Astrocyte (in vitro differentiated cells and primary cell): Measurements from ENCODE around the gene DRC7. TPM values are rescaled to one million over a fixed set of nuclear protein-coding genes. Genes with fewer than 3 reads are reported as not detected.

Experiments used
- DNase-seq: peaks from one replicate; pipeline ENCODE4 v3.0.0-alpha.2; 2010; ENCODE audit warnings: low read depth
- FAIRE-seq: peaks from 2 replicates; lab custom pipeline; 2011; peaks lifted over from hg19 to GRCh38; lab: Jason Lieb, UNC
- H2AFZ ChIP-seq: 2 replicates; pipeline ENCODE4 v1.6.0; 2012; ENCODE audit warnings: low read depth, low read length, inconsistent platforms
- H3K27ac ChIP-seq: 2 replicates; pipeline ENCODE4 v1.5.1; 2011; ENCODE audit warnings: low read depth, low read length, inconsistent platforms
- H3K27me3 ChIP-seq: 2 replicates; pipeline ENCODE4 v1.6.0; 2011; ENCODE audit warnings: low read length, inconsistent platforms; ENCODE audit not compliant: insufficient read depth
- H3K36me3 ChIP-seq: 2 replicates; pipeline ENCODE4 v1.5.1; 2011; ENCODE audit warnings: low read length, inconsistent platforms; ENCODE audit not compliant: insufficient read depth
- H3K4me1 ChIP-seq: 2 replicates; pipeline ENCODE4 v1.5.1; 2011; ENCODE audit warnings: low read length, inconsistent platforms; ENCODE audit not compliant: insufficient read depth
- H3K4me2 ChIP-seq: 2 replicates; pipeline ENCODE4 v1.6.0; 2012; ENCODE audit warnings: low read length, inconsistent platforms
- H3K4me3 ChIP-seq: 2 replicates; pipeline ENCODE4 v1.5.1; 2011; ENCODE audit warnings: low read depth, mild to moderate bottlenecking, low read length, inconsistent platforms; ENCODE audit not compliant: insufficient read depth
- H3K79me2 ChIP-seq: 2 replicates; pipeline ENCODE4 v1.6.0; 2012; ENCODE audit warnings: mild to moderate bottlenecking, low read length, inconsistent platforms; ENCODE audit not compliant: insufficient read depth
- H3K9ac ChIP-seq: 2 replicates; pipeline ENCODE4 v1.6.0; 2012; ENCODE audit warnings: mild to moderate bottlenecking, low read length, inconsistent platforms
- H3K9me3 ChIP-seq: 2 replicates; pipeline ENCODE4 v1.5.1; 2012; ENCODE audit warnings: low read depth, mild to moderate bottlenecking, low read length, inconsistent platforms; ENCODE audit not compliant: insufficient read depth
- H4K20me1 ChIP-seq: 2 replicates; pipeline ENCODE4 v1.6.0; 2012; ENCODE audit warnings: low read length, inconsistent platforms; ENCODE audit not compliant: insufficient read depth
- H3K27ac Mint-ChIP-seq: one replicate; pipeline ENCODE4 v1.8.0; 2021; ENCODE audit warnings: mild to moderate bottlenecking, mixed read lengths; ENCODE audit not compliant: unreplicated experiment
- H3K27me3 Mint-ChIP-seq: one replicate; pipeline ENCODE4 v1.8.0; 2021; ENCODE audit warnings: low read depth, mixed read lengths; ENCODE audit not compliant: unreplicated experiment
- H3K36me3 Mint-ChIP-seq: one replicate; pipeline ENCODE4 v1.8.0; 2021; ENCODE audit warnings: low read depth, mixed read lengths; ENCODE audit not compliant: unreplicated experiment
- H3K4me1 Mint-ChIP-seq: one replicate; pipeline ENCODE4 v1.8.0; 2021; ENCODE audit warnings: low read depth, mixed read lengths; ENCODE audit not compliant: unreplicated experiment
- H3K4me3 Mint-ChIP-seq: one replicate; pipeline ENCODE4 v1.8.0; 2021; ENCODE audit warnings: mild to moderate bottlenecking, moderate library complexity, mixed read lengths; ENCODE audit not compliant: unreplicated experiment
- H3K9me3 Mint-ChIP-seq: one replicate; pipeline ENCODE4 v1.8.0; 2021; ENCODE audit warnings: mild to moderate bottlenecking, mixed read lengths; ENCODE audit not compliant: unreplicated experiment
- EZH2 ChIP-seq: IDR thresholded peaks from 2 replicates; pipeline ENCODE4 v1.6.1; 2012; ENCODE audit warnings: mild to moderate bottlenecking, low read length, inconsistent platforms; ENCODE audit not compliant: insufficient read depth
- total RNA-seq: library from RNA; stranded (reverse); gene quantifications from 2 replicates; pipeline ENCODE4 v1.2.1, GENCODE V29; 2021
- TF ChIP-seq, protein P1 (sequence below): IDR thresholded peaks from 2 replicates; pipeline ENCODE4 v1.5.1; 2011; ENCODE audit warnings: low read depth, mild to moderate bottlenecking, inconsistent platforms, low read length, moderate library complexity; ENCODE audit not compliant: insufficient read depth

Gene DRC7
- total RNA-seq, 1 donor from 2014 or later, result not detected

DNA sequence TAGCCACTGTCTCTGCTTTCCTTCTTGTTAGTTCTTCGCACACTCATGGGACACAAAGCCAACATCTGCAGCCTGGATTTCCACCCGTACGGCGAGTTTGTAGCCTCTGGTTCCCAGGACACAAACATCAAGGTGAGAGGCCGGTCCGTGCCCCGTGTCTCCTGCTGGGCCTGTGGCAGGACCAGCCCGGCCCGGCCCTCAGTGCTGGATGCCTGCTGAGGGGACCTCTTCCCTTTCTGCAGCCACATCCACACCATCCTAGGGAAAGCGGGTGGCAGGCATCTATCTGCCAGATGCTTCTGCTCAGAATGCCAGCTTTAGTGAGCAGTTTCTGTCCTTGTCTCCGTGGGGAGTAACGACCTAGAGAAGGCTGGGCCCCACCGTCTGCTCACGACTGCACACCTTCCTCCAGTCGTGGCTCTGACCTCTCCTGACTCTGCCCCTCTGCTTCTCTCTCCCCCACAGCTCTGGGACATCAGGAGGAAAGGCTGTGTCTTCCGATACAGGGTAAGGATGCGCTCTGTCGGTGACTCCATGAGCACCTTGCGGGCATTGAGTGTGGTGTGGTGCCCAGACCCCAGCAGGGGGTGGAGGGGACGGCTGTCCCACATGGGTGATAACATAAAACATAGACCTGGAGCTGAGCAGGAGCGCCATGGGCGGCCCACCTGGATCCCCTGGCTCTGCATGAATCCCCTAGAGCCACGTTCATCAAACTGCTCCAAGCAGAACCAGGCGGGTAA is 56.4 kb downstream of the DRC7 start:
- no peak for FAIRE-seq
- Histone ChIP-seq H3K4me3 (no peak overlapping the region), H4K20me1 (peaks cover 4% of the 10 kb centered on the region), H3K4me1 (no peaks in the 10 kb centered on the region), H3K9me3 (no peaks in the 10 kb centered on the region), H3K79me2 (no peaks in the 10 kb centered on the region), H3K4me2 (no peak overlapping the region), H3K27me3 (no peaks in the 10 kb centered on the region), H3K9ac (no peak overlapping the region), H2AFZ (no peak overlapping the region), H3K27ac (no peak overlapping the region), H3K36me3 (no peaks in the 10 kb centered on the region)
- DNase-seq, result no peak
- TF ChIP-seq, protein P1, sequence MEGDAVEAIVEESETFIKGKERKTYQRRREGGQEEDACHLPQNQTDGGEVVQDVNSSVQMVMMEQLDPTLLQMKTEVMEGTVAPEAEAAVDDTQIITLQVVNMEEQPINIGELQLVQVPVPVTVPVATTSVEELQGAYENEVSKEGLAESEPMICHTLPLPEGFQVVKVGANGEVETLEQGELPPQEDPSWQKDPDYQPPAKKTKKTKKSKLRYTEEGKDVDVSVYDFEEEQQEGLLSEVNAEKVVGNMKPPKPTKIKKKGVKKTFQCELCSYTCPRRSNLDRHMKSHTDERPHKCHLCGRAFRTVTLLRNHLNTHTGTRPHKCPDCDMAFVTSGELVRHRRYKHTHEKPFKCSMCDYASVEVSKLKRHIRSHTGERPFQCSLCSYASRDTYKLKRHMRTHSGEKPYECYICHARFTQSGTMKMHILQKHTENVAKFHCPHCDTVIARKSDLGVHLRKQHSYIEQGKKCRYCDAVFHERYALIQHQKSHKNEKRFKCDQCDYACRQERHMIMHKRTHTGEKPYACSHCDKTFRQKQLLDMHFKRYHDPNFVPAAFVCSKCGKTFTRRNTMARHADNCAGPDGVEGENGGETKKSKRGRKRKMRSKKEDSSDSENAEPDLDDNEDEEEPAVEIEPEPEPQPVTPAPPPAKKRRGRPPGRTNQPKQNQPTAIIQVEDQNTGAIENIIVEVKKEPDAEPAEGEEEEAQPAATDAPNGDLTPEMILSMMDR, result no peak
- no peak for TF ChIP-seq EZH2
- Mint-ChIP-seq H3K4me3 (no peak overlapping the region), H3K9me3 (no peaks in the 10 kb centered on the region), H3K27ac (no peak overlapping the region), H3K4me1 (peaks cover 1% of the 10 kb centered on the region), H3K36me3 (peaks cover 17% of the 10 kb centered on the region), H3K27me3 (no peaks in the 10 kb centered on the region)

- H3K27me3 Mint-ChIP-seq, result no peaks in the 10 kb centered on the region
- Histone ChIP-seq H3K4me1 (no peaks in the 10 kb centered on the region), H3K27me3 (no peaks in the 10 kb centered on the region), H3K4me3 (no peak overlapping the region), H3K79me2 (no peaks in the 10 kb centered on the region), H3K36me3 (no peaks in the 10 kb centered on the region), H2AFZ (no peak overlapping the region), H4K20me1 (peaks cover 11% of the 10 kb centered on the region), H3K4me2 (no peak overlapping the region), H3K9ac (no peak overlapping the region), H3K27ac (no peak overlapping the region), H3K9me3 (no peaks in the 10 kb centered on the region)
- no peak overlapping the region for H3K27ac Mint-ChIP-seq
- no peaks in the 10 kb centered on the region for H3K9me3 Mint-ChIP-seq
- DNase-seq (no peak), FAIRE-seq (no peak)
- H3K4me1 Mint-ChIP-seq, result peaks cover 2% of the 10 kb centered on the region
- H3K4me3 Mint-ChIP-seq, result no peak overlapping the region
- TF ChIP-seq EZH2, result no peak
- TF ChIP-seq, protein P1, result no peak
- peaks cover 17% of the 10 kb centered on the region for H3K36me3 Mint-ChIP-seq
Observed at GRCh38 chr16:57751539-57752202, 57.1 kb downstream of the DRC7 start.

DNA sequence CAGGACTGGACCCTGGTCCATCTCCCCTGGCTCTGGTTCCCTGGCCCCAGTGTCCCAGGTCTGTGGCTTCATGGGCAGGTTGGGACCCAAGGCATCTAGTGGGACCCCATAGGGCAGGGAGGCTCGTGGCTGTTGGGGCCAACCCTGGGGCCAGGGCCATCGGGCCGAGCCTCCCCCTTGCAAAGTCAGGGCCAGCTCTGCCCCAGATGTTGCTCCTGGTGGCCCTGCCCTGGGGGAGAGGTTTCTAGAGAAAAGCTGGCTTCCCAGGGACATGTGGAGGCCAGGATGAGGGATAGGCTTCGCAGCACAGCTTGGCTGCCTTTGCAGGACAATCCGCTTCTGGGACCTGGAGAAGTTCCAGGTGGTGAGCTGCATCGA is 57.6 kb downstream of the DRC7 start:
- H3K36me3 Mint-ChIP-seq, result peaks cover 17% of the 10 kb centered on the region
- no peaks in the 10 kb centered on the region for H3K9me3 ChIP-seq
- TF ChIP-seq, protein P1, result no peak
- TF ChIP-seq EZH2, result no peak
- H3K9ac ChIP-seq, result no peak overlapping the region
- no peak overlapping the region for H3K27ac ChIP-seq
- peaks cover 14% of the 10 kb centered on the region for H4K20me1 ChIP-seq
- H3K27me3 ChIP-seq, result no peaks in the 10 kb centered on the region
- H3K27ac Mint-ChIP-seq, result no peak overlapping the region
- DNase-seq (no peak), FAIRE-seq (no peak)
- H3K4me3 ChIP-seq, result no peak overlapping the region
- H3K4me1 ChIP-seq, result no peaks in the 10 kb centered on the region
- no peaks in the 10 kb centered on the region for H3K36me3 ChIP-seq
- H3K4me1 Mint-ChIP-seq, result peaks cover 2% of the 10 kb centered on the region
- no peaks in the 10 kb centered on the region for H3K27me3 Mint-ChIP-seq
- H3K79me2 ChIP-seq, result no peaks in the 10 kb centered on the region
- H3K4me2 ChIP-seq, result no peak overlapping the region
- no peak overlapping the region for H2AFZ ChIP-seq
- H3K9me3 Mint-ChIP-seq, result no peaks in the 10 kb centered on the region
- no peak overlapping the region for H3K4me3 Mint-ChIP-seq
